HG02763 (cell line): ENCODE results near the gene TLR9.

ENCODE experiments used
- ATAC-seq: cut with Tn5 transposase; IDR thresholded peaks from one replicate; pipeline ENCODE4 v1.9.1; 2021; ENCODE audit warnings: mild to moderate bottlenecking, moderate library complexity; ENCODE audit not compliant: unreplicated experiment

TLR9 gene

DNA sequence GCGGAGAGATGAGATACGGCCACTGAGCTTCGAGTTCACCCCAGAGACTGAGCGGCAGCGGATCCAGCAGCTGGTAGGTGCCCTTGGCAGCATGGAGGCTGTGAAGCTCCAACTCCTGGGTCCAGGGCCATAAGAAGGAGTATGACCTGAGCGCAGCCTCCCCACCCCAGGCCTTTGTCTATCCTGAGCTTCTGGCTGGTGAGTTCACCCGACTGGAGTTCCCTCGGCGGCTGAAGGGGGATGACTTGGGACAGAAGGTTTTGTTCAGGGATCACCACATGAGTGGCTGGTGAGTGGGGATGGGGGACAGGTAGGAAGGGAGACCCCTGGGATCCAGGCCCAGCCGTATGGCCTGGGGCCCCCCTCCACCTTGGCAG, 22.7 kb upstream of the TLR9 start:
- no peak for ATAC-seq

DNA sequence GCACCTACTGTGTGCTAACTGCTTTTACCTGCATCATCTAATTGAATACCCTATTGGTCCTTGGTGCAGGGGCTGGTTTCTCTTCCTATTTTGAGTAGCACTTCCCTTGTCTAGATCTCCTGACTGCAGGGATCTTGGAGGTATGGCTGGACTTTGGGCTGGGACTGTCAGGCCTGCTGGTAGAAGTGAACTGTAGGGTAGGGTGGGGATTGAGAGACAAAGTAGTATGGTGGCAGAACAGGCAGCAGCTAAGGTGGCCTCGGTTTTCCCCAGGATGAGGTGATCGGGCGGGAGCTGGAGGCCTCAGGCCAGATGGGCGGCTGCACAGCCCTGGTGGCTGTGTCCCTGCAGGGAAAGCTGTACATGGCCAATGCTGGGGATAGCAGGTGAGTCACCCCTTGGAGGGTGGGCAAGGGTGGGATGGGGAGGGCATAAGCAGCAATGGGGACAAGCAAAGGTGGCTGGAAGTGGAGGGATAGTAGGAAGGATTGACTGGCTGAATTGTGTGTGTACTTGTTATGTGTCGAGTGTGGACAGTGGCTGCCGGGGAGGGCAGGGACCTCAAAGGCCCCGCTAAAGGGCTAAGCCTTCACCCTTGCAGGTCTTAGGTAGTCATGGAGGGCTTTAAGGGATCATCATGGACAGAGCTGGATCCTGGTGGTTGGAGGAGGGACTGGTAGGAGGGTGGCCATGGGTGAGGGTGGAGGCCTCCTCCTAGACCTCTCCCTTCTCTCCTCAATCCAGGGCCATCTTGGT, 22.1 kb upstream of the TLR9 start:
- ATAC-seq = no peak

DNA sequence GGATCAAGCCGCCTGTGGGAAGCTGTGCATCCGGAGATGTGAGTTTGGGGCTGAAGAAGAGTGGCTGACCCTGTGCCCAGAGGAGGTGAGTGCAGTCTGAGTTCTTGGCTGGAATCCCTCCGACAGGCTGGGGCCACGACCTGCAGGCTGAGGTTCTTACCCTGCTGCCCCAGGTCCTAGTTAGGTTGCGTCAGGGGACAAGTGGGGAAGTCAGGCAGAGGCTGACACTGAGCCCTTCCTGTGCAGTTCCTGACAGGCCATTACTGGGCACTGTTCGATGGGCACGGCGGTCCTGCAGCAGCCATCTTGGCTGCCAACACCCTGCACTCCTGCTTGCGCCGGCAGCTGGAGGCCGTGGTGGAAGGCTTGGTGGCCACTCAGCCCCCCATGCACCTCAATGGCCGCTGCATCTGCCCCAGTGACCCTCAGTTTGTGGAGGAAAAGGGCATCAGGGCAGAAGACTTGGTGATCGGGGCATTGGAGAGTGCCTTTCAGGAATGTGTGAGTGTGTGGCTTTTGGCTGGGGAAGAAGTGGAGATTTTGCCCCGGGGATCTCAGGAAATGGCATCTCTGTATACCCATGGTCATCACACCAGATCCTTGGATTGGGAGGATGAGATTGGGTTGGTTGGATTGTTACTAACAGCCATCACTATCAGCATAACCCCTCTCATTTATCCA, 21.4 kb upstream of the TLR9 start:
- no peak for ATAC-seq

DNA sequence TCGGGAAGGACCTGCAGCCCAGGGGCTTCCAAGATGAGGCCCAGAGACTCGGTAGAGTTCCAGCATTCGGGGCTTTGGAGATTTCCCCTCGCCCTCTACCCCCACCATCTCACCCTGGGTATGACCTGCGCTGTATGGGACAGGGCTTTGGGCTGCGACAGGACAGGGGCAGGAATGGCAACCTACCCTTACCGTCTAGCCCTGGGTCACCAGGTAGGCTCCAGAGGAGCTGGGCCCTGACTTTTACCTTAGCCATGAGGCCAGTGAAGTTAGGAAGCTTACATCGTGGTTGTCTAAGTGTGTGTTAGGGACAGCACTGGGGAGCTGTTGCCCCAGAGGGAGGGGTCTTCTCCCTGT, 20.8 kb upstream of the TLR9 start:
- ATAC-seq = no peak

DNA sequence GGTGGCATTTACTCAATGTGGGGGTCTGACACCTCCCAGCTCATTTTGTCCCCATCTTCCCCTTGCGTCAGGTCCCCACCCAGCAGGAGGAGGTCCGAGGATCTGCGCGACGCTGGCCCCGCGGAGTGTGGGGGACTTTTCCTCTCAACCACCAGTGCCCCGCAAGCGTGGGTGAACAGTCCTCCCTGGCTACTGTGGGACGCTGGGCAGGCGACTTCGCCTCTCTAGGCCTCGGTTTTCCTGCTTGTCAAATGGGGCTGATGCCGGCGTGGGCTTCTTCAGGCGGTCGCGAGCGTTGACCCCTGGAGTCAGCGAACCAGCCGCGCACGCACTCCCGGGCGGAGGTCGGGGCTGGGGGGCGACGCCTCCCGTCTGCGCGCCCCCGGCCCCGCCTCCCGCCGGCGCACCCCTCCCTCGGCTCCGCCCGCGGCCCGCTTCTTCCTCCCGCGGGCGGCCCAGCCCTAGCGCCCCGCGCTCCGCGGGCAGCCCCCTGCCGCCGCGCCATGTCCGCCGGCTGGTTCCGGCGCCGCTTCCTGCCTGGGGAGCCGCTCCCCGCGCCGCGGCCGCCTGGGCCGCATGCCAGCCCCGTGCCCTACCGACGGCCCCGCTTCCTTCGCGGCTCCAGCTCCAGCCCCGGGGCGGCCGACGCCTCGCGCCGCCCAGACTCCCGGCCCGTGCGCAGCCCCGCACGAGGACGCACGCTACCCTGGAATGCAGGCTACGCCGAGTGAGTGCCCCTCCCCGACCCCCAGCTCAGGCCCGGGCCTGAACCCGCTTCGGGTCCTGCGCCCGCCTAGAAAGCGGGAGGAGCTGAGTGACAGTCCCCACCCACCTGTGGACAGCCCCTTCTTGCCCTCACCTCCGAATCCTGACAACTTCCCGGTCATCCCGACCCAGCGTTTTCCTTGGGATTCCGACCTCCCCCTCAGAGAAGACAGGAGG, 20.1 kb upstream of the TLR9 start, which contains the start of gene PPM1M:
Gene PPM1M (plus strand): TSS at position 438 of the 942 bp plus-strand sequence. CDS start 66 bp downstream, at position 504.
- ATAC-seq = peak; percentile 35

DNA sequence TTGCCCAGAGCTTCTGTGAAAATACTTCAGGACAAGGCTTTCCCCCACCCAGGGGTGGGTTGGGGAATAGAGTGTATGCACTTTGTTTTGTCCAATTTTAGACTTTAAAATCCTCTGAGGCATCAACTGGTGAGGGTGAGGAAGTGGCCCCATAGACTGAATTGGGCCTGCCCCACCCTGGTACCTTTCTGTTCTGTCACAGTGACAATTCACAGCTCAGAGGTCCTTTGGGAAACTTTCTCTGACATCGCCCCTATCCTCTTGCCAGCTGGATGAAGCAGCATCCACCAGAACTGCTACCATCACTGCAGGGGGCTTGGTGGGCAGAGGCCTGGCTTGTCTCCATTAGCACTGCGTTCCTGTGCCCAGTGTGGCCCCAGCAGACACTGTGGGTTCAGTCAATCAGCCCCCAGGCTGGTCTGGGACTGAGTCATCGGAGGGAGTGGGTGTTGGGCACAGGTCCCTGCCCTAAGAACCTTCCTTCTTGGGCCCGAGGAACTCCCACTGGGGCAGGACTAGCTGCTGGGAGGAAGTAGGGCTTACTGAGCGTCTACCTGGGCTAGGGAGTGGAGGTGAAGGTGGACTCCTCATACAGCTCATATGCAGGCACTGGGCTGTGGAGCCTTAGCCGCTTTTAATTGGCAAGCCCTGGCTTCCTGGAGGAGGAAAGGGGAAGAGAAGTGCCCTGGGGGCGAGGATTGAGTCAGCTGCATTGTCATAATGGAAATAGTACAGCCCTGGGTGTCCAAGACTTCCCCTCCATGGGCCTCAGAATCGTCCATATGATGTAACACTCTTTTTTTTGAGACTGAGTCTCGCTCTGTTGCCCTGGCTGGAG, 18.6 kb upstream of the TLR9 start:
- ATAC-seq = no peak

DNA sequence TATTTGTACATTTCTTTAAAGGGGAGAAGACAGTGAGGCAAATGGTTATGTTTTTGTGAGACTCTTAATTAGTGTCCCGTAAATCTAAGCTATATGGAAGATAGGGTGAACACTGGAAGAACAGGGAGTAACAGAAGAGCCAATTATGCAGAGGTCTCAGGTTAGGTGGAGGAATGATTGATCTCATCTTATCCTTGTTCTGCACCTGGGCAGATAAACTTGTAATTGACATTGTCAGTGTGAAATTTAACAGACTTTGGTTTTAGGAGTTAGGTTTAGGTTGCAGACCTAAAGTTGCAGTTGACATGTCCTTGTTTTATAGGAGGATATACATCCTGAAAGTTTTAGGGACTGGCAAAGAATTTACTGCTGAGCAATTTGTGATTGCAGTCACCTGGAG, 16.6 kb upstream of the TLR9 start:
- ATAC-seq = no peak

DNA sequence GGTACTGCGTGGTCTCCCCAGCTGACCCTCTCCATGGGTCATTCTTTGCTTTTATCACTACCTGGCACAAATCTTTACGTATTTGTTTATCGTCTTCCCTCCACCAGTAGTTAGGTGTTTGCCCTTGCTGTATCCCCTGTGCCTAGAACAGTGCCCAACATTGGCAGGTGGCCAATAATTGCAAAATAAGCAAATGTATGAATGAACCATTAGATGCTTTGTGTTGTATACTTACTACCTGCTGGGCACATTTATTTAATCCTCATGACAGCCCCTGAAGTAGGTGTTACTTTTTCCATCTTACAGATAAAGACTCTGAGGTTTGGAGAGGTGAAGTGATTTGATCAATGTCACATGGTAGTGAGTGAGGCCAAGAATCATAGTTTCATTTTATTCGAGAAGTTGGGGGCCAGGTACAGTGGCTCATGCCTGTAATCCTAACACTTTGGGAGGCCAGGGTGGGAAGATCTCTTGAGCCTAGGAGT, 15.5 kb upstream of the TLR9 start:
- ATAC-seq = no peak

DNA sequence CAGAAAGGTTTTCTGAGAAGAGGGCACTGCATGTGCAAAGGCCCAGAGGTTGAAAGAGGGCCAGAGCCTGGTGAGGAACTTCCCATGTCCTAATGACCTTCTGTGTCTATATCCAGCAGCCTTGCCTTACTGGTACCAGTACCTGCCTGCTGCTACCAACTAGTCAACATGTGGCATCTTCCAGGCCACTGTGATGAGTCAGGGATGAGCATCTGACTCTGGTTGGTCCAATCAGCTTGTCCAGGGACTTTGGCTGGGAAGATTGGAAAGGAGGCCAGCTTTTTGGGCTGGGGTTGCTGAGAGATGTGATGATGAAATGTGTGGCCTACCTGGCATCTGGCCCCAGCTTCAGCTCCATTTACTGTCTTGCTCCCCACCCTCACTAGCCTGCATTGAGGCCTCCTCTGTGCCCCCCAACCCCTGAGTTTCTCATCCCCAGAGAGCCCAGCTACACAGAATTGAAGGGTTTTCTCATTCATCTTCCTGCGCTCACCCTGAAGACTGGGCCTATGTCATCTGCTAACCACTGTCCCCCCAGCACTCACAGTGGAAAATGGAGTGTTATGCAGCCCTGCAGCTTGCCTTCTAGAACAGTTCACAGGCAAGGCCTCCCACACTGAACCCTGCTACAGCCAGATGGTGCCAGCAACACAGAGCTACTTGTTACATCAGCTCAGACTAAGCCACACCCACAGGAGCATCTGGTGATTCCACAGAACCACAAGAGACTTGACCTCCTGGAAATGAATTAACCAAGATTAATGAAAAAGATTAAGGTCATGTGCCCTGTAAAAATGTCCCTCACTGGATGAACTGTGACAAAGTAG, 14.8 kb upstream of the TLR9 start:
- ATAC-seq = no peak

DNA sequence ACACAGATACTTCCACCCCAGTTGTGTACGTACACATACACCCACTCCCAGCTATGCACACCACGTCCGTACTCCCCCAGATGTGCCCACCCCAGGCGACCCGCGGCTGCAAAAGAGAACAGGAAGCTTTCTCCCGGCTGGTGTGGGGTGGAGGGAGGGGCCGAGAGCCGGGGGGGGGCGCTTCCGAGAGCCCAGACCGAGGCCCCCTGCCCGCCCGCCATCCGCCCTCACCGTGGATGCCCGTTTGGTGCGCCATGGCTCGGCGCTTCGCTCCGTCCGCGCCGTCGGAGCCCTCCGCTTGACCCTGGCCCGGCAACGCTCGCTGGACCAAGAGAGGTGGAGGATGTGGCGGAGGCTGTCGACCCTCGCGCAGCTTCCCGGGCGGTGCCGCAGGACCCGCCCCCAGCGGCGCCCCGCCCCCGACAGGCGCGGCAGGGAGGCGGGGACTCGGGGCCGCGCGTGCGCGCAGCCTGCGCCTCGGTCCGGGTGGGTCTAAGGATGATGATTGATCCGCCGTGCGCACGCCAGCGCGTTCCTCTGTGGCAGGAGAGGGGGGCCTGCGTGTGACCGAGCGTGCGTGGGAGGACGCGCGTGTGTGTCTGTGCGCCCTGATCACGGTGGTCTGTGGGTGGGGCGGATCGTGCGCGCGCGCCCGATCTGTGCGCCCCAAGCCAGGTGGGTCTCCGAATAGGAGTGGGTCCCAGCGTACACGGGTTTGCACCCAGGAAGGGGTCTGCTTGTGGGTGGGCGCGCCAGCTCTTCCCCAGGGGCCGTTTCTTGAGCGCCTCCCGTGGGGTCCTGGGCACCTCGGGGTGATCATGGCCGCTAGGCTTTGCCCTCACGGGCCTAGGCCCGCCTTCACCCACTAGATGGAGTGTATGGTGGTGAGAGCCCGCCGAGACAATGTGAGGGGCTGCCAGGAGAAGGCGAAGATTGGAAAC, 13.6 kb upstream of the TLR9 start, which contains the start of gene TWF2:
Gene TWF2 (minus strand): TSS at position 398 of the 941 bp plus-strand sequence. CDS start 142 bp downstream, at position 256.
- ATAC-seq = peak; percentile 78

DNA sequence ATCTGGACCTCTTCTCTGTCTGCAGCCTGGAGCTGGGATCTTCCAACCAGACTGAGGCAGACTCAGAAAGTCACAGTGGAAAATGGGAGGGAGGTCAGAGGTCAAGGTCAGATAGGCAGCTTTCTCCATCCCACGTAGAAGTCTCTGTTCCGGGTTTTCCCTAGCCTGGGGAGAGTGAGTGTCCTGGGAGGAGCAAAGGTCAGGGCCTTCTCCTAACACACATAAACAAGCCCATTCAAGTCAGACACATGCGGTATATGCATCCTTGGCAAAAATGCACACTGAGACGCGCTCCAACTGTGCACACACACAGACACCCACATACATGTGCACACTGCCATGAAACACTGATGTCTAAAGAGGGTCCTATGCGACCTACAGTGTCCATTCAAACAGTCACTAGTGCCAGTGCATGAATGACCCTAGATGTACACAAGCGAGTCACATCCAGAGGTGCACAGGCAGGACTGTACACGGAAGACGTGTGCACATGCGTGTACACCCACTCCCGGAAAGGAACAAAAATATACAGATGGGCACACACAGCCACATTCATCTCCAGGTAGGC, 12.8 kb upstream of the TLR9 start:
- ATAC-seq = no peak

DNA sequence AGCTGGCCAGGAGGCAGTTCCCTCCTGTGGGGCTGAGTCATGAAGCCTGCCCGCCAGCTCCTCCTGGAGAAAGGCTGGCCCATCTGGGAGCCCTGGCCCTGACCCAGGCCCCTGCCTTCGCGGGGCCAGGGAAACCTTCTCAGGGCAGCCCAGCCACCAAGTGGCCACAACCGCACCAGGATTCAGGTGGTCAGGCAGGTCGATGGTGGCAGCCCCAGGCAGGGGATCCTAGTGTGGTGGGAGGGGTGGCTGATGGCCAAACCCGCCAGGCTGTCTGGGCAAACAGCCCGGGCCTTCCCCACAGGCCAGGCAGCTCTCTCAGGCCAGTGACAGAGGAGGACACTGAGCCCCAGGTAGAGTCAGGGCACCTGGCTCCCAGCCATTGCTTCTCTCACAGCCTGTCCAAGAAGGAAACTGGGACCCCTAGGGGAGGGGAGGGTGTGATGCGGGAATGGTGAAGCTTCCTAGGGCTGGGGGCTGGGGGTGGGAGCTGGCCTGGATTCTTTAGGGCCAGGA, 12.3 kb upstream of the TLR9 start:
- ATAC-seq = no peak

DNA sequence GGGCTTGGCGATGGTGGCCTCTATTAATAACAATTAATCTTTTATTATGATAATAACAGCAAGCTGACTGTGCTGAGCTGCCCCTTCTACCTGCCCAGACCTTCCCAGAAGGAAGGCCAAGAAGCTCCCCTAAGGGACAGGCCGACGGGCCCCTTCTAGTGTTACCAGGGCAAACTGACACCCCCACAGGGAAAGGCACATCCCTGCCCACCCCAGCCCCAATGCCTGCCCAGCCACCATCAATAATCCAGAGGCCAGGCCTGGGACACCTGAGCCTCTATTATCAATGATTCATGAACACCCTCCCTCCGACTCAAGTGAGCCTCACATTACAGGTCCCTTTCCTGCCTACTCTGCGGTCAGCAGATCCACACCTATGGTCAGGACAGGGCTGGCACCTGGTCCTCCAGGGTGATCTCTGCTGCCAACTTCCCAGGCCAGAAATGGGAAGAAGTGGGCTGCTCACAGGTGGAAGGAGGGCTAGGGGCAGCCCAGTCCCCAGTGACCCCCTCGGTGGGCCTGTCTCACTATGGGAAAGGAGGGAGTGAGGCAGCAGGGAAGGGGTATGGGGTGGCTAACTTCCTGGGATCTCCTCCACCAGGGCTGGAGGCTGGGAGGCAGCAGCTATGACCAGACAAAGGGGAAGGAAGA, 11.7 kb upstream of the TLR9 start:
- ATAC-seq = no peak

DNA sequence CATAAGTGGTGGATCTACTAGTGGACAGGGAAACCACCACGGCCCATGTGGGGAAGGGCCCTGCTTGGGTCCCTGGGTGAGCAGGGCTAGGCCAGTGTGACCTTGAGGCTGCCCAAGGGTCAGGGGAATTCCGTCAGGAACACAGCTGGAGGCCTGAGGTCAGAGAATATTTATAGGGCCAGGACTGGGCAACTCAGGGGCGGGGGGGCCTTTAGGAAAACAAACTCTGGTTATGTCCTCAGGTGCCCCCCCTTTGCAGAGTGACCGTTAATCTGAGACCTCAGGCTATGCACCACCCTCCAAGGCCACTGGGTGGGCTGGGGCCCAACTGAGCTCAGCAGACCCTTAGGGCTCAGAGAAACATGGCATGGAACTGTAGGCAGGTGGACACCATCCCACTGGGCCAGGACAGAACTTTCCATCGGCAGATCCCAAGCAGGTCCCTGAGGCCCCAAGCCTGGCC, 11.0 kb upstream of the TLR9 start:
- no peak for ATAC-seq

DNA sequence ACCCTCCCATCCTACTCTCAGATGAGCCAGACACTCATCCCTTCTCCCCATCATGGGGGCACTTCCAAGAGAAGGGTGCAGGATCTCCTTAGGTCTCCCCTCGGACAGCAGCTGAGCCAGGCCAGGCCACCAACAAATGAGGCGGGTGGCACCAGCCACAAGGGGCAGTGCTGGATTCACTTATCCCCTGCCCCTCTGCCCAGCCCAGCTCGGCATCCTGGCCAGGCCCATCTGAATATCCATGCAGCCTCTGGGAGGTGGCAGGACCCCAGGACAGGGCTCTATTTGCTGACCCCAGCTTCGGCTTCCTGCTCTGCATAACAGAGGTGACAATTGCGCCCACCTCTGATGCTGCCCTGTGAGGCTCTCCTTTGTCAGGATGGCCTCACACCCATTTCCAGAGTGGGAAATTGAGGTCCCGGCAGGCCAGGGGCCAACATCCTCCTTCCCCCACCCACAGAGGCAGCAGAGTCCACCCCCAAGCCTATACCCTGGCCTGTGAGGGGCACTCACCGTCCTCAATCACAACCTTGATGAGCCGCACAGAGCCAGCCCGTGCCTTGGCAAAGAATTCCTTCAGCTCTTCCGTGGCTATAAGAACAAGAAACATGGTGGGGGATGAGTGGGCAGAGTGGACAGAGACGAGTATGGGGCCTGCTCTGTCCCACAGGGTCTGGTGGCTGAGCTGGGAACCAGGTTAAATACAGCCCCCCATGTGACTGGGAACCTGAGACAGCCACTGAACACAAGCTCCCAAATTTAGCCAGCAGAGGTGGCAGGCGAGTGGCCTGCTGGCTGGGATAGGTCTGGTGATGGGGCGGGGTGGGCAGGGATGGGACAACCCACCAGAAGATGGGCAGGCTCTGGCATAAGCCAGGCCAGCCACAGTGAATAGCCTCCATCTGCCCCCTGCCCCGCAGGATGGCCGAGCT, 9.3 kb upstream of the TLR9 start:
- no peak for ATAC-seq

DNA sequence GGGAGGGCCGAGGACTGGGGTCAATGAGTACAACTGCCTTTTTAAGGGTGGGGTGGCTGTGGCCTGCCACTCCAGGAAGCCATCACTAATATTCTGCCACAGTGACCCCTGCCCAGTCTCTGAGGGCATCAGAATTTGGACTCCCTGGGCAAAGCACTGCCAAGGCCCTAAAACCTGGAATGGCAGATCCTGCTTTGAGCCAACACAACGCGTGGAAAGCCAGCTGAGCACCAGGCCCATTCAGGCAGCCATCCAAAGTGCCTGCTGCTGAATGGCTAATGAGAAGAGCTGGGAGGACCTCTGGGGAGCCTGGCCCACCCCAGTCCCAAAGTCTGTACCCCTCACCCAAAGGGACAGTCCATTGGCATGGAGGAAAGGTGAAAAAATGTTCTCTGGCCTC, 8.5 kb upstream of the TLR9 start:
- ATAC-seq = no peak
